ENCODE results near the gene P4HB. TPM values are rescaled to one million over a fixed set of nuclear protein-coding genes. Genes with fewer than 3 reads are reported as not detected.
A peak's percentile ranks its signal among the peaks of the same experiment; 100 is the strongest.

The P4HB gene
- total and polyA plus RNA-seq, 10 of the 15 experiments (the other 5 are each of a cell fraction or from before 2014, with no cell fraction given), result 4.7 to 549 (median 361) TPM

DNA sequence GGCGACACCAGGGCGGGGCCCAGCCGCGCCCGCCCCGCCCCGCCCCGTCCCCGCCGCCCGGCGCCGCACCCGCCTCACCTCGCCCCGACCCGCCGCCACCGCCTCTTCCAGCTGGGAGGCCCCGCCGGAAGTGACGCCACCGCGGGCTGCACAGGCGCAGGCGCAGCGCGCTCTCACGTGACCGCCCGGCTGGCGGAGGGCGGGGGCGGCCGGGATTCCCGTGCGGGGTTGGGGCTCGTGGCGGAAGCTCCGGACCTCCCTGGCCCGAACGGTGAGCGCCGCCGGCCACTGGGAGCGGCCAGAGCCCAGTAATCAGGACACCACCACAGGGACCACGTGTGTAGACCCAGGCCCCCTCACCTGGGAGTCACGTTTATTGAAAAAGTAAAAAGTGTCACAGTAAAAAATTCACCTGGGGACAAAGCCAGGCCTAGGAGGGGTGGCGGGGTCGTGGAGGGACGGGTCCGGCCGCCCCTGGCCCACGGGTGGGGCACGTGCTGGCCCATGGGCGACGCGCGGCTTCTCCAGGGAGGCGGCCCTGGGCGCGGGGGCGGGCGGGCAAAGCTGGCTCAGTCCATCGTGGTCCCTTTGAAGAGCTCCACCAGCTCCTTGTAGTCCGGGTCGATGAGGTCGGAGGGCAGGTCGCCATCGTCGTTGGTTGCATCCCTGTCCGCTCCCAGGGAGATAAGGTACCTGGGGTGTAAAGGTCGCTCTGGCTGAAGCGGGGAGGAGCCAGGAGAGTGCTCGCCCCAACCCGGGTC, 27.0 kb downstream of the P4HB start, which contains the start of gene MCRIP1 (continued):
- no peak for TF ChIP-seq MYC (IDR thresholded peaks at IDR 0.05; ENCODE audit: insufficient read depth, insufficient read length, insufficient replicate concordance, low read length, severe bottlenecking)
- TF ChIP-seq LARP7 (IDR thresholded peaks at IDR 0.05), result peak; percentile 70; the same call in 1 of the 2 replicates
- no peak for TF ChIP-seq NFXL1 (IDR thresholded peaks at IDR 0.05; ENCODE audit: borderline replicate concordance)
- TF ChIP-seq CREM (IDR thresholded peaks at IDR 0.05; ENCODE audit: low read depth), result peak; percentile 65; the same call in 1 of the 2 replicates
- TF ChIP-seq TCF3 (IDR thresholded peaks at IDR 0.05; ENCODE audit: borderline replicate concordance, insufficient read depth, low read depth, low read length), result peak; percentile 86
- TF ChIP-seq, protein P1, sequence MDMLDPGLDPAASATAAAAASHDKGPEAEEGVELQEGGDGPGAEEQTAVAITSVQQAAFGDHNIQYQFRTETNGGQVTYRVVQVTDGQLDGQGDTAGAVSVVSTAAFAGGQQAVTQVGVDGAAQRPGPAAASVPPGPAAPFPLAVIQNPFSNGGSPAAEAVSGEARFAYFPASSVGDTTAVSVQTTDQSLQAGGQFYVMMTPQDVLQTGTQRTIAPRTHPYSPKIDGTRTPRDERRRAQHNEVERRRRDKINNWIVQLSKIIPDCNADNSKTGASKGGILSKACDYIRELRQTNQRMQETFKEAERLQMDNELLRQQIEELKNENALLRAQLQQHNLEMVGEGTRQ (IDR thresholded peaks at IDR 0.05; ENCODE audit: borderline replicate concordance, low read depth, low read length), result peak; percentile 79
- no peak for TF ChIP-seq MYB (IDR thresholded peaks at IDR 0.05; ENCODE audit: borderline replicate concordance, low read depth, low read length)
- TF ChIP-seq, protein P2, sequence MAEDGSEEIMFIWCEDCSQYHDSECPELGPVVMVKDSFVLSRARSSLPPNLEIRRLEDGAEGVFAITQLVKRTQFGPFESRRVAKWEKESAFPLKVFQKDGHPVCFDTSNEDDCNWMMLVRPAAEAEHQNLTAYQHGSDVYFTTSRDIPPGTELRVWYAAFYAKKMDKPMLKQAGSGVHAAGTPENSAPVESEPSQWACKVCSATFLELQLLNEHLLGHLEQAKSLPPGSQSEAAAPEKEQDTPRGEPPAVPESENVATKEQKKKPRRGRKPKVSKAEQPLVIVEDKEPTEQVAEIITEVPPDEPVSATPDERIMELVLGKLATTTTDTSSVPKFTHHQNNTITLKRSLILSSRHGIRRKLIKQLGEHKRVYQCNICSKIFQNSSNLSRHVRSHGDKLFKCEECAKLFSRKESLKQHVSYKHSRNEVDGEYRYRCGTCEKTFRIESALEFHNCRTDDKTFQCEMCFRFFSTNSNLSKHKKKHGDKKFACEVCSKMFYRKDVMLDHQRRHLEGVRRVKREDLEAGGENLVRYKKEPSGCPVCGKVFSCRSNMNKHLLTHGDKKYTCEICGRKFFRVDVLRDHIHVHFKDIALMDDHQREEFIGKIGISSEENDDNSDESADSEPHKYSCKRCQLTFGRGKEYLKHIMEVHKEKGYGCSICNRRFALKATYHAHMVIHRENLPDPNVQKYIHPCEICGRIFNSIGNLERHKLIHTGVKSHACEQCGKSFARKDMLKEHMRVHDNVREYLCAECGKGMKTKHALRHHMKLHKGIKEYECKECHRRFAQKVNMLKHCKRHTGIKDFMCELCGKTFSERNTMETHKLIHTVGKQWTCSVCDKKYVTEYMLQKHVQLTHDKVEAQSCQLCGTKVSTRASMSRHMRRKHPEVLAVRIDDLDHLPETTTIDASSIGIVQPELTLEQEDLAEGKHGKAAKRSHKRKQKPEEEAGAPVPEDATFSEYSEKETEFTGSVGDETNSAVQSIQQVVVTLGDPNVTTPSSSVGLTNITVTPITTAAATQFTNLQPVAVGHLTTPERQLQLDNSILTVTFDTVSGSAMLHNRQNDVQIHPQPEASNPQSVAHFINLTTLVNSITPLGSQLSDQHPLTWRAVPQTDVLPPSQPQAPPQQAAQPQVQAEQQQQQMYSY (CRISPR knock-in tag; IDR thresholded peaks at IDR 0.05), result no peak
- TF ChIP-seq TBL1XR1 (IDR thresholded peaks at IDR 0.05; ENCODE audit: low read depth, low read length), result no peak
- TF ChIP-seq MEF2B (IDR thresholded peaks at IDR 0.05; ENCODE audit: partially characterized antibody, poor library complexity, severe bottlenecking), result peak; percentile 47
- no peak for TF ChIP-seq EZH2 (IDR thresholded peaks at IDR 0.05; ENCODE audit: borderline replicate concordance, control insufficient read depth, low read depth, low read length)
- peak; percentile 35; the same call in 1 of the 2 replicates for TF ChIP-seq IKZF1 (conservative IDR thresholded peaks at IDR 0.05)
- TF ChIP-seq, protein P3, sequence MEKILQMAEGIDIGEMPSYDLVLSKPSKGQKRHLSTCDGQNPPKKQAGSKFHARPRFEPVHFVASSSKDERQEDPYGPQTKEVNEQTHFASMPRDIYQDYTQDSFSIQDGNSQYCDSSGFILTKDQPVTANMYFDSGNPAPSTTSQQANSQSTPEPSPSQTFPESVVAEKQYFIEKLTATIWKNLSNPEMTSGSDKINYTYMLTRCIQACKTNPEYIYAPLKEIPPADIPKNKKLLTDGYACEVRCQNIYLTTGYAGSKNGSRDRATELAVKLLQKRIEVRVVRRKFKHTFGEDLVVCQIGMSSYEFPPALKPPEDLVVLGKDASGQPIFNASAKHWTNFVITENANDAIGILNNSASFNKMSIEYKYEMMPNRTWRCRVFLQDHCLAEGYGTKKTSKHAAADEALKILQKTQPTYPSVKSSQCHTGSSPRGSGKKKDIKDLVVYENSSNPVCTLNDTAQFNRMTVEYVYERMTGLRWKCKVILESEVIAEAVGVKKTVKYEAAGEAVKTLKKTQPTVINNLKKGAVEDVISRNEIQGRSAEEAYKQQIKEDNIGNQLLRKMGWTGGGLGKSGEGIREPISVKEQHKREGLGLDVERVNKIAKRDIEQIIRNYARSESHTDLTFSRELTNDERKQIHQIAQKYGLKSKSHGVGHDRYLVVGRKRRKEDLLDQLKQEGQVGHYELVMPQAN (conservative IDR thresholded peaks at IDR 0.05), result peak; percentile 74
- no peak for TF ChIP-seq SIX5 (IDR thresholded peaks at IDR 0.05; ENCODE audit: low read depth, low read length, severe bottlenecking)
- TF ChIP-seq RBBP5 (conservative IDR thresholded peaks at IDR 0.05), result no peak
- peak; percentile 43; the same call in 1 of the 2 replicates for TF ChIP-seq HCFC1 (IDR thresholded peaks at IDR 0.05; ENCODE audit: low read length)
- TF ChIP-seq CREB1 (IDR thresholded peaks at IDR 0.05; ENCODE audit: low read depth), result peak; percentile 81
- TF ChIP-seq, protein P4, sequence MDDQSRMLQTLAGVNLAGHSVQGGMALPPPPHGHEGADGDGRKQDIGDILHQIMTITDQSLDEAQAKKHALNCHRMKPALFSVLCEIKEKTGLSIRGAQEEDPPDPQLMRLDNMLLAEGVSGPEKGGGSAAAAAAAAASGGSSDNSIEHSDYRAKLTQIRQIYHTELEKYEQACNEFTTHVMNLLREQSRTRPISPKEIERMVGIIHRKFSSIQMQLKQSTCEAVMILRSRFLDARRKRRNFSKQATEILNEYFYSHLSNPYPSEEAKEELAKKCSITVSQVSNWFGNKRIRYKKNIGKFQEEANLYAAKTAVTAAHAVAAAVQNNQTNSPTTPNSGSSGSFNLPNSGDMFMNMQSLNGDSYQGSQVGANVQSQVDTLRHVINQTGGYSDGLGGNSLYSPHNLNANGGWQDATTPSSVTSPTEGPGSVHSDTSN (IDR thresholded peaks at IDR 0.05; ENCODE audit: insufficient replicate concordance, low read depth, low read length), result peak; percentile 47
- TF ChIP-seq PAX5 (IDR thresholded peaks at IDR 0.05; ENCODE audit: borderline replicate concordance, low read depth, low read length), result 0 out of 2 replicates have a peak, but pooled peaks have one; percentile 27
